Endothelial cell of umbilical vein (primary cell): Measurements from ENCODE around the gene SYNDIG1. TPM values are rescaled to one million over a fixed set of nuclear protein-coding genes. Genes with fewer than 3 reads are reported as not detected.

Source experiments
- BruUV-seq: library from RNA; stranded (reverse); fragments of 400-500 nt; replicated peaks from 2 replicates; lab custom pipeline; 2021; lab: Mats Ljungman, UMichigan
- CTCF ChIA-PET: fragments of 300-600, 350-600 bp; sonication (Branson Sonifier 250); formaldehyde crosslinking; loops from one replicate; lab custom pipeline; 2021; ENCODE audit warnings: antibody characterized with exemption, inconsistent platforms; lab: Charles Lee
- POLR2A ChIA-PET: fragments of 300-600, 350-600 bp; sonication (Branson Sonifier 250); formaldehyde crosslinking; loops from one replicate; lab custom pipeline; 2021; ENCODE audit warnings: antibody characterized with exemption, inconsistent platforms; lab: Charles Lee
- DNase-seq: peaks from one replicate; pipeline ENCODE4 v3.0.0-alpha.2; 2011; ENCODE audit warnings: low read depth, low spot score
- FAIRE-seq: peaks from 2 replicates; lab custom pipeline; 2011; peaks lifted over from hg19 to GRCh38; lab: Jason Lieb, UNC
- H2AFZ ChIP-seq: 2 replicates; pipeline ENCODE4 v1.6.0; 2012; ENCODE audit warnings: low read depth, low read length, control low read depth, inconsistent platforms
- H3K27ac ChIP-seq: 2 replicates; pipeline ENCODE4 v1.5.1; 2011; ENCODE audit warnings: low read depth, mild to moderate bottlenecking, control low read depth, low read length, moderate library complexity; ENCODE audit not compliant: insufficient read depth
- H3K27me3 ChIP-seq, 2 experiments: 2 replicates each; pipeline versions ENCODE4 v1.6.0 to v1.6.1; 2011; ENCODE audit warnings: low read length in 2 of 2, mixed read lengths in 1 of 2; ENCODE audit not compliant: control insufficient read depth in 2 of 2, insufficient read depth in 2 of 2
- H3K36me3 ChIP-seq, 2 experiments: 2 replicates in 1 of 2; 3 replicates in 1 of 2; pipeline ENCODE4 v1.5.1; 2011; ENCODE audit warnings: low read length in 2 of 2, mild to moderate bottlenecking in 1 of 2, moderate library complexity in 1 of 2; ENCODE audit not compliant: control insufficient read depth in 2 of 2, insufficient read depth in 2 of 2; ENCODE audit errors: extremely low read depth in 1 of 2
- H3K4me1 ChIP-seq: 3 replicates; pipeline ENCODE4 v1.5.1; 2011; ENCODE audit warnings: mild to moderate bottlenecking, low read length; ENCODE audit not compliant: control insufficient read depth, insufficient read depth; ENCODE audit errors: extremely low read depth
- H3K4me2 ChIP-seq: 2 replicates; pipeline ENCODE4 v1.6.1; 2011; ENCODE audit warnings: low read length, control low read depth, mixed read lengths; ENCODE audit not compliant: insufficient read depth
- H3K4me3 ChIP-seq, 3 experiments: fragments of 200-600 bp in 1 of 3; sonication (generic), shearing (Covaris generic) in 1 of 3; replicated peaks in 1 of 3; 2 replicates each; pipeline ENCODE4 v1.5.1; 2011 to 2016; ENCODE audit warnings: control low read depth in 3 of 3, low read length in 3 of 3, mild to moderate bottlenecking in 2 of 3, inconsistent platforms in 1 of 3, low read depth in 1 of 3, moderate library complexity in 1 of 3; ENCODE audit not compliant: insufficient read depth in 1 of 3
- H3K79me2 ChIP-seq: 2 replicates; pipeline ENCODE4 v1.6.0; 2012; ENCODE audit warnings: low read length, inconsistent platforms; ENCODE audit not compliant: control insufficient read depth, insufficient read depth
- H3K9ac ChIP-seq: replicated peaks from 2 replicates; pipeline ENCODE3; 2011; ENCODE audit warnings: low read length, control low read depth; ENCODE audit not compliant: insufficient read depth; ENCODE audit errors: extremely low read depth
- H3K9me1 ChIP-seq: replicated peaks from 3 replicates; pipeline ENCODE4 v1.6.0; 2011; ENCODE audit warnings: mild to moderate bottlenecking, low read length; ENCODE audit not compliant: control insufficient read depth, insufficient read depth; ENCODE audit errors: extremely low read depth
- H3K9me3 ChIP-seq: replicated peaks from 2 replicates; pipeline ENCODE4 v1.5.1; 2012; ENCODE audit warnings: low read length, inconsistent platforms; ENCODE audit not compliant: control insufficient read depth, insufficient read depth
- H4K20me1 ChIP-seq: replicated peaks from 2 replicates; pipeline ENCODE3; 2011; ENCODE audit warnings: mild to moderate bottlenecking, low read length; ENCODE audit not compliant: control insufficient read depth, insufficient read depth; ENCODE audit errors: extremely low read depth
- EZH2 ChIP-seq: IDR thresholded peaks from 2 replicates; pipeline ENCODE4 v1.6.1; 2012; ENCODE audit warnings: borderline replicate concordance, low read depth, mild to moderate bottlenecking, moderate library complexity, low read length, inconsistent platforms; ENCODE audit not compliant: severe bottlenecking
- FOS ChIP-seq: IDR thresholded peaks from 2 replicates; pipeline ENCODE4 v1.6.1; 2011; ENCODE audit warnings: mild to moderate bottlenecking, low read length, moderate library complexity, borderline replicate concordance; ENCODE audit not compliant: insufficient read depth
- GATA2 ChIP-seq: IDR thresholded peaks from 2 replicates; pipeline ENCODE4 v1.7.0; 2011; ENCODE audit warnings: low read depth, mild to moderate bottlenecking, moderate library complexity, mixed read lengths, low read length; ENCODE audit not compliant: insufficient read length, insufficient read depth
- JUN ChIP-seq: IDR thresholded peaks from 2 replicates; pipeline ENCODE4 v1.6.1; 2011; ENCODE audit warnings: borderline replicate concordance, low read depth; ENCODE audit not compliant: insufficient read length, insufficient read depth
- MYC ChIP-seq: IDR thresholded peaks from one replicate; pipeline ENCODE4 v1.6.1; 2011; ENCODE audit warnings: mild to moderate bottlenecking, low read depth, low read length
- POLR2A ChIP-seq: IDR thresholded peaks from 2 replicates; pipeline ENCODE4 v1.6.1; 2012; ENCODE audit warnings: low read depth, mild to moderate bottlenecking, control low read depth, low read length
- POLR2AphosphoS5 ChIP-seq: IDR thresholded peaks from 2 replicates; pipeline ENCODE4 v1.6.1; 2012; ENCODE audit warnings: low read depth, mild to moderate bottlenecking, control low read depth, low read length, moderate library complexity; ENCODE audit not compliant: insufficient read depth
- dilution Hi-C: fragments of 300-500 bp; cut with MboI; formaldehyde crosslinking; loops from one replicate; pipeline ENCODE4 v1.15.0; 2019; ENCODE audit warnings: low sequenced_read_pairs; ENCODE audit not compliant: extremely low pct_ligation_motif_present
- intact Hi-C: fragments of 100-400 bp; cut with micrococcal nuclease; formaldehyde crosslinking; loops from one replicate; pipeline ENCODE4 v1.10.0; 2022
- polyA plus RNA-seq, 4 experiments: library from polyadenylated mRNA; depleted of rRNA in 3 of 4; stranded (reverse) in 3 of 4; unstranded in 1 of 4; fragments of >200 nt; gene quantifications; 2 replicates each; pipeline versions ENCODE4 v1.2.1 to v1.2.3, GENCODE V29; 2011 to 2012; ENCODE audit warnings: missing spikeins in 1 of 4
- total RNA-seq: library from RNA; stranded (reverse); gene quantifications from 2 replicates; pipeline ENCODE4 v1.2.3, GENCODE V29; 2021
- TF ChIP-seq, protein P1 (sequence below): IDR thresholded peaks from 2 replicates; pipeline ENCODE4 v1.6.1; 2011; ENCODE audit not compliant: insufficient read depth, insufficient read length
- TF ChIP-seq, protein P2 (sequence below), 2 donors: IDR thresholded peaks; 1 replicate in 1 of 2; 2 replicates in 1 of 2; pipeline ENCODE4 v1.5.1; 2011; ENCODE audit warnings: low read length in 2 of 2, mild to moderate bottlenecking in 2 of 2, moderate library complexity in 2 of 2, control low read depth in 1 of 2, inconsistent platforms in 1 of 2, low read depth in 1 of 2; ENCODE audit not compliant: insufficient read depth in 1 of 2; ENCODE audit errors: extremely low read depth in 1 of 2

The SYNDIG1 gene
- total and polyA plus RNA-seq, 2 donors (not counting 3 experiments of a cell fraction or from before 2014, with no cell fraction given): not detected

DNA sequence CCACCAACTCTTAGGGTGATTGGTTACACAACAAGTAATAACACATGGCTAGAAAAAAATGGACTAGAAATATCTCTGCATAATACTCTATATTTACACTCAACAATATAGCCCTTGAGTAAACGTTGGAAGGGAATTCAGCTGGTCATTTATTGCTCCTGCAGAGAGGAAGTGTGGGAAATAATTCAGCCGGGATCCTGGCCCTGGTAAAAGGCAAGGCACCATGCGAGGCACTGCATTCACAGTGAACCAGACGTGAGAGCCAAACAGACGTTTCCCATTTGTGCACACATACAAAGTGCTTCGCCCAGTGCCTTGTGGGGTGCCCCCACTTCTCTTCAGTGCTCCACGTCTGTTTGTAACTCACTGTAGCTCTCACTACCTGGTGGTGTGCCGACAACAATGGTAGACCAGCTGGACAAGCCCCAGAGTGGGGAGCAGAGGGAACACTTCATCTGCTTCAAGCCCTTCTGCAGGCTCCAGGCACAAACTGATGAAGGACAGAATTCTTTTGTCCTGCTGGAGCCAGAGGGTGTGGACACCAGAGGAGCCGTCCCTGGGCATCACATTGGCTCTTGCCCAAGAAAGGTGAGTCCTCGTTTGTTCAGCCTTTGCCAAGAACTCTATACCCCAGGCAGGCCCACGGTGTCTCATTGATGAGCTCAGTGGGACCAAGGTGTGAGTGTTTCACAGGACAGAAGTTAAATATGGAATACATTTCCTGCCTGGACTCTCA, 18.8 kb downstream of the SYNDIG1 start:
- Histone ChIP-seq H3K9me1 (no peaks in the 10 kb centered on the region), H3K4me2 (no peak overlapping the region), H3K4me1 (no peaks in the 10 kb centered on the region), H3K27me3 (no peaks in the 10 kb centered on the region), H3K36me3 (no peaks in the 10 kb centered on the region), H3K4me3 (no peak overlapping the region), H3K9ac (no peak overlapping the region), H3K9me3 (no peaks in the 10 kb centered on the region), H2AFZ (no peak overlapping the region), H3K79me2 (no peaks in the 10 kb centered on the region), H3K27ac (no peak overlapping the region), H4K20me1 (no peaks in the 10 kb centered on the region)
- TF ChIP-seq MYC (no peak), POLR2AphosphoS5 (no peak), EZH2 (no peak), GATA2 (no peak), POLR2A (no peak), JUN (no peak), FOS (no peak)
- TF ChIP-seq, protein P1, sequence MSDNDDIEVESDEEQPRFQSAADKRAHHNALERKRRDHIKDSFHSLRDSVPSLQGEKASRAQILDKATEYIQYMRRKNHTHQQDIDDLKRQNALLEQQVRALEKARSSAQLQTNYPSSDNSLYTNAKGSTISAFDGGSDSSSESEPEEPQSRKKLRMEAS: no peak
- TF ChIP-seq, protein P2, sequence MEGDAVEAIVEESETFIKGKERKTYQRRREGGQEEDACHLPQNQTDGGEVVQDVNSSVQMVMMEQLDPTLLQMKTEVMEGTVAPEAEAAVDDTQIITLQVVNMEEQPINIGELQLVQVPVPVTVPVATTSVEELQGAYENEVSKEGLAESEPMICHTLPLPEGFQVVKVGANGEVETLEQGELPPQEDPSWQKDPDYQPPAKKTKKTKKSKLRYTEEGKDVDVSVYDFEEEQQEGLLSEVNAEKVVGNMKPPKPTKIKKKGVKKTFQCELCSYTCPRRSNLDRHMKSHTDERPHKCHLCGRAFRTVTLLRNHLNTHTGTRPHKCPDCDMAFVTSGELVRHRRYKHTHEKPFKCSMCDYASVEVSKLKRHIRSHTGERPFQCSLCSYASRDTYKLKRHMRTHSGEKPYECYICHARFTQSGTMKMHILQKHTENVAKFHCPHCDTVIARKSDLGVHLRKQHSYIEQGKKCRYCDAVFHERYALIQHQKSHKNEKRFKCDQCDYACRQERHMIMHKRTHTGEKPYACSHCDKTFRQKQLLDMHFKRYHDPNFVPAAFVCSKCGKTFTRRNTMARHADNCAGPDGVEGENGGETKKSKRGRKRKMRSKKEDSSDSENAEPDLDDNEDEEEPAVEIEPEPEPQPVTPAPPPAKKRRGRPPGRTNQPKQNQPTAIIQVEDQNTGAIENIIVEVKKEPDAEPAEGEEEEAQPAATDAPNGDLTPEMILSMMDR (IDR thresholded peaks at IDR 0.05; ENCODE audit: extremely low read depth in 1 of 2, insufficient read depth in 1 of 2, low read depth in 1 of 2, low read length in 2 of 2): no peak
- dilution Hi-C loops: no loop called here
- POLR2A ChIA-PET: no interaction called here
- no peak for FAIRE-seq
- intact Hi-C loops: no loop called here
- DNase-seq: no peak
- CTCF ChIA-PET: no interaction called here
- no TSS peak for BruUV-seq
